Cerebellar cortex (tissue), 1 donor: ENCODE data around the gene NRP2.

Experiments
- DNase-seq: peaks from one replicate; pipeline ENCODE4 v3.0.0-alpha.2; 2015; ENCODE audit warnings: low spot score

NRP2 gene

DNA sequence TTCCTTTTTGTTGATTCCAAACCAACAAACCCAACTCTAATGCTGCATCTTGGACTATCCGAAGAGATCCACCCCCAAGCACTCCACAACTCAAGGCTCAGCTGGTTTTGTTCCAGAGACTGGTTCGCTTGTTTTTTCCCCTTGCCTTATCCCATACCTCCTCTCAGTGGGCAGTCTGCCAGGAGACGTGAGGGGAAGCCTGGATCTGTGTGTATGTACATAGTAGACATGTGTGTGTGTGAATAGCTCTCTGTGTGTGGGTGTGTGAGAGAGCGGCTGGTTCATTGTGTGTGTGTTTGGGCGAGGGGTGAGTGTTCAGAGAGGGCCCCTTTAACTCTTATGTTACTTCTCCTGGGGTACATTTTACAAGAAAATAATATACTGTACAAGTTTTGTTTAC lies 94.4 kb downstream of the NRP2 start:
- DNase-seq, result no peak

DNA sequence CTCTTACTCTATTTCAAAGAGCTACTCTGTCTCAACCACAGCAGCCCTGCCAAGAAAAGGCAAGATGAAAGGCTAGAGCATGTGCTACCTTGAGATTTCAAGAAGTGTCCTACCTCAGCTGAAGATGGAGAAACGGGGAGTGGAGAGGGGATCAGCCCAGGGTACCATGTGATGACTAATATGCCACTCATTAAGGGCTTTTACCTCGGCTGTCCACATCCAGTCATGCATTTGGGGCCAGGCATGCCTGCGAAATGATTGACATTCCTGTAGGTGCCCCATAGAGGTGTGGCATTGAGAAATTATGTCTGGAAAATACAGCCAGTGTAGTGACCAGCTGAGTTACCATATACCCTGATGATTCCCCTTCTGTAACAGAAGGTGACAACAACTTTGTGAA lies 96.1 kb downstream of the NRP2 start:
- no peak for DNase-seq

DNA sequence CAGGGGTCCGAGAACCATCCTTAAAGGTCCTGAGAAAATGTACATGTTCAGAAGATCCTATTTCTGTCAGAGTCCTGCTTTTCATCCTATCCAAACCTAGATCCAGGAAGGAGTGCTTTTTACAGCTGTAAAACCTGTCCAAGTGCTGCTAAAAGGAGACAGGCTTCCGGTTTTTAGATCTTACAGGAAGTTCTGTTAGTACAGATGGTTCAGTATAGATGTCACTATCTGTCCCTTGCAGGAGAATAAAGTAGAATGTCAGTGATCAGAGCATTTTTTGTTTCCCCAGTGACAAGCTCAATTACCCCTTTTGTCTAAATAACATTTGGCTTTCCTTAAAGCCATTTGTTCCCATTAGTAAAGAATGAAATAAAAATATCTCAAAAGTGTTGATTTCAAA lies 98.3 kb downstream of the NRP2 start:
- DNase-seq, result no peak

DNA sequence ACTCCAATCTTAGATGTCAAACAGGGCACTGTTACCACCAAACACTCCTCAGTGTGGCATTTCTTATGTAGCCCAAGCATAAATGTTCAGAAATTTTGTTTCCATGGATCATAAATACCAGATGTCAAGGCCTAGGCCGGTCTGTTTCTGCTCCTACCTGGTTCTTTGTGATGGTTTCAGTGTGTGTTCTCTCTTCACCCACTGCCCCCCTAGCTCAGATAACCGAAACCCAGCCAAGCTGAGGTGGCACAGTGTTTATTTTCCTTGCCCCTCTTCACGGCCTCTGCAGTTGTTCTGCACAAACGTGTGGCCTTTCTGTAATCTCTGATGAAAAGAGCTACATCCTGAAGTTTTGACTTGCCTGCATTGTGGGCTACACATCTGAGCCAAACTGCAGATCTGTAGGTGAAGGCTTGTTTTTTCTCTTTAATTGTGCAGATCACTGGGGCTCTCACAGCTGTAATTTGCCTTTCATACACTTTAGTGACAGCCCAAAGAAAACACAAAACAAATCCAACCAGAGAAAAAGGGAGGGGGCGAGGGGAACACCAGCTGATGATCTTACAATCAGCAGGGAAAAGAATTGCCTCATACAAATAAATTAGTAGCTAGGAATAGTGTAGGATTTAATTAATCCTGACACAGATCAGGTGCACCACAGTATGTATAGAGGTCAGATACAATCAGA lies 99.1 kb downstream of the NRP2 start:
- no peak for DNase-seq

DNA sequence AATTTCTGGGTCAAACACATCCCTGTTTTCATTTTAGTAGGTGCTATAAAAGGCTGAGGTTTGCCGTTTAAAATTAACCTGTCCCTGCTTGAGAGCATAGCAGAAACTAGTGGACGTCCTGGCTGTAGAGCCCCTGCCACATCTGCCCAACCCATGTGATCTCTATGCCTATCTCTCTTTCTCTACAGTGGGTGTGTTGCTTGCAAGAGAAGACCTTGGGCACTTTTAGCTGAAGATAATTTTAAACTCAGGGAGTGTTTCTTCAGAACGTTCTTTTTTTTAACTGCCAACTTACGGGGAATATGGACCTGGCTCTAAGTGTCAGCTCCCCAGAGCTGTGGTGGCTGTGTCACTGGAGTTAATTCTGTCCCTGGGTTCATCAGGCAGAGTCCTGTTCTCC lies 100.6 kb downstream of the NRP2 start:
- DNase-seq, result no peak

DNA sequence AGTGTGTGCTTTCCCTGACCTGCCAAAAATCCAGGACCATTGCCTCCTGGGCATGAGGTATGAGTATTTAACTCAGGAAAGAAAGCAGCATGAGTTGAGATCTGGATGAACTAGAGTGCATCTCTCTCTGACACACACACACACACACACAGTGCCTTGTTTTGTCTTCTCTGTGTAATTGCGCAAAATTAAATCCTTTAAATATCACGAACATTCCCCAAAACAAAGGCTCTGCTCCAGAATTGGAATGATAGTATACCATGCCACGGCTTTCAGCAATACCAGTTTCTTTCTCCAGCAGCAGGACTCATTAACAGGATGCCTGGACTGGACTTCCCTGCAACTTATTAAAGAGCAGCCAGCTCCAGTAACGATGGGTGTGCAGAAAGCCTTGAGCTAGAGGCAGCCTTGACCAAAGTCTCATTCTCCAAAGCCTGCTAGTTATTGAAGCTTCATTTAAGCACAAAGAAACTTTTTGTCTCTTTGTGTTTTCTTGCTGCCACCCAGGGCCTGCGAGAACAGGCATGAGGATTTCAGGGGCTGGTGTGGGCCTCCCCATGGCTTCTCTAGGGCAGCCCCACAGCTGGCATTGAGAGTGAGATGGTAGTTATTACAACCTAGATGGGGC lies 101.7 kb downstream of the NRP2 start:
- no peak for DNase-seq

DNA sequence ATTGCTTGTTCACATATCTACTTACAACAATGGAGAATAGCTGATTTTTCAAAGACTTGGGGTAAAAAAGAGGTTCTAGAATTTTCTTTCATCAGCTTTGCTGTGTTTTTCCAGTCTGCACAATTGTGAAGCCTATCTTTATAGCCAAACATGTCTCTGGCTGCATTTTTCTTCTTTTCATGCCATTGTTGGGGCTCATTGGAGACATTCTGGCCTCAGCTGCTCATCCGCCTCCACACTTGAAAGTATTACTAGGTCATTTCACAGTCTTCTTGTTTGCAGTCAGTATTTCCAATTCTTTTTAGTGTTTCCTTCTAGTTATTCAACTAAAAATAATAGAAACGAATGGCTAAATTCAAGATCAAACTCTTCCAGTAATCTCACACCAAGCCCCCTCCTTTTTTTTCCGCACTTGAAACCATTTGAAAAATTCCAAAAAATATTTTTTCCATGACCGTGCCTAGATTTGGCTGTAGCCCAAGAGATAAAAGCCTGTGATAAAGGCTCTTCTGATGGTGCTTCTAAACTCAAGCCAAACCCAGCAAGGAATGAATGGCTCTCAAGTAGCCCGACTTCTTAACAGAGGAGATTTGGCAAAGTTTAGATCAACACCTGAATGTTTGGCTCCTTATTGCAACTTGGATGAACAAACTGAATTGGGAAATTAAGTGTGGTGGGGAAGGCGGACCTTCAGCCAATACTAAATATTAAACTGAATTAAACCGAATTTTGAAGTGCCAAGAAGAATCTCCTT lies 103.4 kb downstream of the NRP2 start:
- no peak for DNase-seq

DNA sequence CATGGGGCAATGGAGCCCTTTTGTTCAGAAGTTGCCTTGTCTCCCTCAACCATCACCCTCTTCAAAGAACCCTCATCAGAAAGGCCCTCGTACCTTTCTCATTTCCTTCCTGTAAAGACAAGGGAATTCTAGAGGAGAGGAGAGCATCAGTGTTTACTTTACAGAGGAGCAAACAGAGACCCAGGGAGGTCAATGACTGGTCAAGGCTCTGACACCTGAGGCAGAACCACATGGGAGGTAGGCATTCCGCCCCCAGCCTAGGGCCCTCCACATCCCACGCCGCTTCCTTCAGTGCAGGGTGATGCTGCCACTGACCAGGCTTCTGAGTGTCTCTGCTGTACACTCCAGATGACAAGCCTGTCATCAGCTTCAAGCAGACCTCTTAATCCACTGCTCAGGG lies 104.7 kb downstream of the NRP2 start:
- DNase-seq, result no peak

DNA sequence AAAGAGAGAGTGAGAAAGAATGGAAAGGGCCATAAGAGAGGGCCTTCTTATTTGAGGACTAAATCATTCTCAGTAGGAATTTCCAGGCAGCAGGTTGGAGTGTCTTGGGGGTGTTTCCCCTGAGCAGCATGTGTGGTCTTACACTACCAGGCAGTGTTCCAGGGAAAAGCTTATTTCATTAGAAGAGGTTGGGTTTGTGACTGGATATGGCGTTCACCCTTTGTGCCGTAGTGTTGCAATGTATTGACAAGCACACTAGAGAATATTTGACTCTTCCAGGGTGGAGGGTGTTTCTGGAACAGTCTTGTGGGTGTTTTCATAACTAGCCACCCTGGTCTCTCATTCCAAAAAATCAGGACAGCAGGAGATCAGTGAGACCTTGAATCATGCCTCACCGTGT lies 105.5 kb downstream of the NRP2 start:
- DNase-seq, result no peak

DNA sequence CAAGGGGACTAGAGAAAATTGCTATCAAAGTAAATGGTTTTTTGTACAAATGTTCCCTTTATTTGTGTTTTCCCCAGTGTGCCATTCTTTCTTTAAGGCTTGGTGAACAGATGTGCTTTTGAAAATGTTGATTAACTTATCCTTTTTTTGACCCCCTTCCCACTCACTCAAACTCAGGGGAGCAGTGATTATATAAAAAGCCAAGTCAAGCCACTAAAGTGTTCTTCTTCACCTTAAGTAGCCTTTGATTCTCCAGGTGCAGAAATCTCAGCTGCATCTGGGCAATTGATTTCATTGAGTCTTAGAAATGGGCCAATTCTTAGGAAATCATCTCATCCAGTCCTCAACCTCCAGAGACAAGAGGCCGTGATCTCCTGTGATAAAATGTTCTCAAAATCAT lies 107.6 kb downstream of the NRP2 start:
- DNase-seq, result no peak

DNA sequence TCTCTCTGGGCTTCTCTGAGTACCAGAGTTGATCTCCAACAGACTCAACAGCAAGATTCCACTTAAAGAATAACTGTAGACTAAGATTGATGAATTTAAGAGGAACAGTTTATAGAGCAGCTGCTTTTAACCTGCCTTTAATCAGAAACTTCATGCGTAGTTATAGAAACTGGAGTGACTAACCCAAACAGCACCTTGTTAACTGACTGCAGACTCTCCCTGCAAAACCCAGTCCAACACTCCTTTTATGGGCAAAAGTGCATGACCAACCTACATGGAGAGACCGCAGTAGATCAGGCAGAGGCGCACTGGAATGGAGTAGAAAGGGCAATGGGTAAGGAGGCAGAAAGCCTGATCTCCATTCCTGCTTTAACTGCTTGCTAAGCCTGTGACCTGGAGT lies 110.6 kb downstream of the NRP2 start:
- no peak for DNase-seq

DNA sequence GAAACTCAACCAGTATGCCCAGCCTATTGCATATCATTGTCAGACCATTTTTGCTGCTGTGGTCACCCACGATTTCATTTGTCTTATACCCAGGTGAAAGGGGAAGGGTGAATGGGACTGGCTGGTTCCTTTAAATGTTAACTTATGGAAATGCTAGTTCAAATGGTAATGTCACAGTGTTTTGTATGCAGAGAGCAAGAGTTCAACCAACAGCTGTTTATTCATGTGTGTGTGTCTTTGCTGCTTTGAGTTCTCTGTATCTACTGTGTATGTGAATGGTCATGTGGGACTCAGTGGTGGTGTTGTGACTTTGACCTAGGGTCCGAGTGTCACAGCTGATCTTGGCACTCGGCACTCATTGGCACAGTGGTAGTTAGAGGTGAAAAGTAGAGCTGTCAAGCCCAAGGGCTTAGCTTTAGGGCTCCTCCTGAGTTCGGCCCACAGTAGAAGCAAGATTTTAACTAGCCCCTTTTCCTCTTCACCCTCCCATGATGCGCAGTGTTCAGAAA lies 114.6 kb downstream of the NRP2 start:
- no peak for DNase-seq

DNA sequence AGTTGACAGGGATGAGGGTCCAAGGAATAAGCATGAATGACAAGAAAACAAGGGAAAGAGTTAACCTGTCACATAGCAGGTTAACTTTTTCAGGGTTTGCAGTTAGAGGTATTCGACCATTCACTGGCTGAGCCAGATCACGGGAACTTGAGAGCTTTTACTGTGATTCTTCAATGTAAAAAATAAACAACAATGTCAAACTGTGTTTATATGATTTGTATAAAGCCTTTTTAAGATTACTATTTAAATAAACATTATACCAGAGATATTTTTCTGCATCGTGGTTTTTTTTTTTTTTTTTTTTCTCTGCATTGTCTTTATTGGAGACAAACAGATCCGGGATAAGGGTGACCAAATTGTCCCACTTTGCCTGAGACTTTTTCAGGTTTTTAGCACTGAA lies 115.6 kb downstream of the NRP2 start:
- no peak for DNase-seq

DNA sequence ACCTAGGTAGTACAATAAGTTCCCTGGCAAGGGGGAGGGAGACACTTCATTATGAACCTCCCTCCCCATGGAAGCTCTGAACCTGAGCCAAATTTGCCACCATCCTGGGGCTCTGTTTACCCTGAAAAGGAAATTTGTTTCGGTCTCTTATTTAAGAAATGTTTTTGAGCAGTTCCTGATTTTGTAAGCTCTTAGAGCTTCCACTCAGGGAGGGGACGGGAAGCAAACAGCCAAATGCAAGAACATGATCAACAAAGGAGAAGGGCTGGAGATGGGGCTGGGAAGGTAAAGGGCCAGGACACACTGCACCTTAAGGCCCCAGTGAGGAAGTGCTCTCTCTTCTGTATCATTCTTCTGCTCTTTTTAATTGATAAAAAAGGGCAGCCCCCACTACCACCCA lies 117.9 kb downstream of the NRP2 start:
- no peak for DNase-seq

DNA sequence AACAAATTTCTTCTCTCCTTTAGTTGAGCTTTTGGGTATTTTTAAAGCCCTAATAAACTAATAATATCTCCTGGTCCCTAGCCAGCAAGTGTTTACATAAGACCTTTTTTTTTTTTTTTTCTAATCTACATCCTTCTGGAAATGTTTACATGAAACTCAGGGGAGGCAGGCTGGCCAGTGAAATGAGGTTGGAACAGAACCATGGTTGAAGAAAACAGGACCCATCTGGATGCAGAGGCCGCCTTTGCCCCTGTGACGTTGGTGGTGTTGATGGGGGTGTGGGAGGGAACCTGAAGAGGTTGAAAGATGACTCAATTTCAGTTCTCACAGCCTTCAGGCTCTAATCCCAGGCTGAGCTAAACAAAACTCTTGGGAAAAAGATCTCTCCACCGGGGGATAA lies 118.5 kb downstream of the NRP2 start:
- DNase-seq, result no peak

DNA sequence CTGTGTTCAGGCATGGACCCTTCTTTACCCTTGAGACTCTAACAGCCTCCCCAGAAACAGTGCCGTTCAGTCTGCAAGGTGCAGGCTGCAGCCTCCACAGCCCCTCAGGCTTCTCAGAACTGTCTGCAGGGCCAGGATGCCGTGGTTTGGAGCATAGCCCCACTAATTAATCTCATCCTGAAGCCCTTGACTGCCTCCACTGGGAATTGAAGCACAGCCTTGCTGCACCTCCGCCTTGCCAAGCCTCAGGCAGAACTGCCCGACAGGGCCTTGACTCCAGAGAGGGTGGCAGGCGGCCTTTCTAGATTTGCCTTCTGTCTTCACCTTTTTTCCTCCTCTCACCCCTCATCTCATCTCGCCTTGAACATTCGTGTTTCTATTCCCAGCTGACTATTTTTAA lies 119.8 kb downstream of the NRP2 start:
- no peak for DNase-seq

DNA sequence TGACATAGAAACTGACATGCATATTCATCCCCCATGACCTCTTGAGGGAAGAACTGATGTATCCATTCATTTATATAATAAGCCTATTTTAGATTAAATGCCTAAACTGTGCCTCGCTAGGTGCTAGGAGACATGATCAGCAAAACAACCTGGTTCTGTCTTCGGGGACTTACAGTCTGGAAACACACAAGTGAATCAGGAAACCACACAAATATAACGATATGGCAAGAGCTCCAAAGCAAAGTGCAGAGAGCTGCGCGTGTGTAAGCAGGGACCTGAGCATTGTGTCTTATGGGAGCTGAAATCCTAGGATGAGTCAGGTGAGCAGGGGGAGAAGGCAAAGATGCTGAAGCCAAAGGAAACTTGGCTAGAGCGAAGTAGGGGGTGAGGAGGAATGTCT lies 120.6 kb downstream of the NRP2 start:
- no peak for DNase-seq

DNA sequence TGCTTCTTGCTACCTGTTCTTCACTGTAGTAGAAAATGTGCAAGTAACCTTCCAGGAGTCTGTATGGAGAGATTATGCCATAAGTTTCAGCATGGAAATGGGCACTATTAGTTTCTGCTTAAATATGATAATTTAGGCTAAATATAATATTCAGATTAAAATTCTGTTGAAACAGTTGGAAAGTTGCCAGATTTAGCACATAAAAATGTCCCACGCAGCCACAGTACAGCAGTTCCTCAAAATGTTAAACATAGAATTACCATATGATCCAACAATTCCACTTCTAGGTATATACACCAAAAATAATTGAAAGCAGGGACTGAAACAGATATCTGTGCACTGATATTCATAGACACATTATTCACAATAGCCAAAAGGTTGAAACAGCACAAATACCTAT lies 121.2 kb downstream of the NRP2 start:
- no peak for DNase-seq

DNA sequence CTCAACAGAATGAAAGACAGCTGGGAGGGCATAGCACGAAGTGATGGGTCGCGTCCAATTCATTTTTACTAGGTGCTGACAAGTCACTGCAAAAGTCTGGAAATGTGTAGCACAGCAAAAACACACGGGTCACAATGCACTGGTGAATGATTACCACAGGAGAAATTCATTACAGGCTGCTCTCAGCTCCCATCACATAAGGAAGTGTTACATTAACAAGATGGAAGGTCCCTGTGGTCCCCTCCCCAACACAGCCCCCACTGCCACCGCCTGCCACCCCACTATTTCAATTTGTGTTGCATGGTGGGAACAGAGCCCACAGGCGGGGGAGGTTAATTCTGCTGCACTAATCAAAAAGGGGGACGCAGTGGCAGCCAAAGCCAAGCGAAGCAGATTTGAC lies 122.8 kb downstream of the NRP2 start:
- DNase-seq, result no peak

DNA sequence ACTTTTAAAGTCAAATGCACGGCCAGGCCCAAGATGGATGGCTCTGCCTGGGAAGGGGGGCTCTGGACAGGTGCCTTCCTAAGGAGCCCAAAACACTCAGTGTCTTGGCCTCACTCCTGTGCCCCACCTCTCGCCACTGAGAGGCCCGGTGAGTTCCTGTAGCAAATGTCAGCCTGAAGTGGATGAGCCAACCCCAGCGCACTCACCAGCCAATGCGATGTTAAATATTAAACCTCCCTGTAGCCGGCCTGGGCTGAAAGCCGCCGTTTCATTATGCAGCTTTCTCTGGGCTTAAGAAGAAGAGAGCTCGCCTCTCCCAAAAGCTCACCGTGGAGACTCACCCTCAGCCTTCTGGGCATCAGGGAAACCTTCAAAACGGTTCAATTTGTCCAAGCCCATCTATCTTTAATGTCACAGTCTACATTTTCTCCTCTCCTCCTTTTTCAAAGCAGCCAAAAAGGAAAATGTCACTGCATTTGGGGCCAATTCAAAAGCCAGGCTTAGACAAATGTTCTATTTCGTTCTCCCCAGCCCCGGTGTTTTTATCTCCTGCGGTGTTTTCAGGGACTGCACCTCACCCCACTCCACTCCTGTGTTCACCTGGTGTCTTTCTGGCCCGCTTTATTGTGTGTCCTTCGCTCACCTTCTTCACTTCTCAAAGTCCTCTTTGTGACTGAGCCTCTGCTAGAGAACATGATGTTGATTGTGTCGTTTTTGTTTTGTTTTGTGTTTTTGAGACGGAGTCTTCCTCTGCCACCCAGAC lies 124.0 kb downstream of the NRP2 start:
- DNase-seq, result no peak

DNA sequence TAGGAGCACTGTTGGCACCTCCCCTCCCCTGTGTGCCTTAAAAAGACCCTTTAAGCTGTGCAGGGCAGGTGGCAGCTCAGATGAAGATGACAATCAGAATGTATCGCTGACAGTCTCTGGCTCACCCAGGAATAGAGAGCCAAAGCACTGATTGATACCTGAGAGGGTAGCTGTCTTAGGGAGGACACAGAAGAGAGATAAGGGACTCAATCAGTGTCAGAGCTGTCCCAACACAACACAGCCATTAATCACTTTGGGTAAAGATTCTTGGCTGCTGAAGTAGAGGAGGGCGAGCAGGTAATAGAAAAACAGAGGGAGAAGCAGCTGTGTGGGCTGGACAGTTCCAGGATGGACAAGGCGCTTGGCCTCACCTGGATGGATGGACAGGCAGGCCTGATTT lies 124.9 kb downstream of the NRP2 start:
- no peak for DNase-seq

DNA sequence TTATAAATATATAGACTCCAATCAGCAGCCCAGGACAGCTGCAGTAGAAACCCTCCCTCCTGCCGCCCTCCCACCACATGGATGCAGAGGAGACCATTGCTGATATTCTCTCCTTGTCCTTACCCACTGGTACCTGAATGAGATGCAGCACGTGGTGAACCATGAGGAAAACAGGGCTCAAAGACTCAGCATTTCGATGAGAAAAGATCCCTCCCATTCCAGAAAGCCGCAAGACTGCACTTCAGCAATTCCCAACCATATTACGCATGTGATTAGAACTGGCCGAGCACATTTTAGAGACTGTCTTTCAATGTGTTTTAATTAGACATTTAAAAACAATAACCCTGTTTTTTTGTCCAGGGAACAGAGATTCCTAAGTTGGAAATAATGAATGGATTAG lies 125.5 kb downstream of the NRP2 start:
- no peak for DNase-seq
